Panc1 (cell line): ENCODE data around the gene CENPP.
"Not testable (repeated sequence)": the region's sequence is repeated elsewhere in the genome, so short reads cannot be mapped to it uniquely, and the experiment has no call there.

ENCODE experiments used
- POLR2AphosphoS5 ChIP-seq: IDR thresholded peaks from 2 replicates; pipeline ENCODE4 v1.6.1; 2012; ENCODE audit warnings: mild to moderate bottlenecking, low read depth, low read length, moderate library complexity
- TF ChIP-seq, protein P1 (sequence below): fragments of 450-650 bp; IDR thresholded peaks from 2 replicates; pipeline ENCODE4 v1.5.1; 2017; ENCODE audit warnings: mild to moderate bottlenecking
- TF ChIP-seq, protein P2 (sequence below), 2 experiments: IDR thresholded peaks; 2 replicates each; pipeline ENCODE4 v1.6.1; 2011 to 2012; ENCODE audit warnings: low read depth in 2 of 2, control low read depth in 1 of 2, low read length in 1 of 2, mild to moderate bottlenecking in 1 of 2, moderate library complexity in 1 of 2; ENCODE audit not compliant: insufficient read depth in 1 of 2

DNA sequence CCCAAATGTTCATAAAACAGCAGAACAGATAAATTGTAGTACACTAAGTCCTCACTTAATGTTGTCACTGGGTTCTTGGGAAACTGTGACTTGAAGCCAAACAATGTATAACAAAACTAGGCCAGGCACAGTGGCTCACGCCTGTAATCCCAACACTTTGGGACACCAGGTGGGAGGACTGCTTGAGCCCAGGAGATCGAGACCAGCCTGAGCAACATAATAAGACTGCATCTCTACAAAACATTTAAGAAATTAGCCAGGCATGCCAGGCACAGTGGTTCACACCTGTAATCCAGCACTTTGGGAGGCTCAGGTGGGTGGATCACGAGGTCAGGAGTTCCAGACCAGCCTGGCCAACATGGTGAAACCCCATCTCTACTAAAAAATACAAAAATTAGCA lies 298.2 kb downstream of the CENPP start:
- TF ChIP-seq, protein P1, sequence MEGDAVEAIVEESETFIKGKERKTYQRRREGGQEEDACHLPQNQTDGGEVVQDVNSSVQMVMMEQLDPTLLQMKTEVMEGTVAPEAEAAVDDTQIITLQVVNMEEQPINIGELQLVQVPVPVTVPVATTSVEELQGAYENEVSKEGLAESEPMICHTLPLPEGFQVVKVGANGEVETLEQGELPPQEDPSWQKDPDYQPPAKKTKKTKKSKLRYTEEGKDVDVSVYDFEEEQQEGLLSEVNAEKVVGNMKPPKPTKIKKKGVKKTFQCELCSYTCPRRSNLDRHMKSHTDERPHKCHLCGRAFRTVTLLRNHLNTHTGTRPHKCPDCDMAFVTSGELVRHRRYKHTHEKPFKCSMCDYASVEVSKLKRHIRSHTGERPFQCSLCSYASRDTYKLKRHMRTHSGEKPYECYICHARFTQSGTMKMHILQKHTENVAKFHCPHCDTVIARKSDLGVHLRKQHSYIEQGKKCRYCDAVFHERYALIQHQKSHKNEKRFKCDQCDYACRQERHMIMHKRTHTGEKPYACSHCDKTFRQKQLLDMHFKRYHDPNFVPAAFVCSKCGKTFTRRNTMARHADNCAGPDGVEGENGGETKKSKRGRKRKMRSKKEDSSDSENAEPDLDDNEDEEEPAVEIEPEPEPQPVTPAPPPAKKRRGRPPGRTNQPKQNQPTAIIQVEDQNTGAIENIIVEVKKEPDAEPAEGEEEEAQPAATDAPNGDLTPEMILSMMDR, result not testable (repeated sequence)
- not testable (repeated sequence) for TF ChIP-seq POLR2AphosphoS5
- TF ChIP-seq, protein P2, sequence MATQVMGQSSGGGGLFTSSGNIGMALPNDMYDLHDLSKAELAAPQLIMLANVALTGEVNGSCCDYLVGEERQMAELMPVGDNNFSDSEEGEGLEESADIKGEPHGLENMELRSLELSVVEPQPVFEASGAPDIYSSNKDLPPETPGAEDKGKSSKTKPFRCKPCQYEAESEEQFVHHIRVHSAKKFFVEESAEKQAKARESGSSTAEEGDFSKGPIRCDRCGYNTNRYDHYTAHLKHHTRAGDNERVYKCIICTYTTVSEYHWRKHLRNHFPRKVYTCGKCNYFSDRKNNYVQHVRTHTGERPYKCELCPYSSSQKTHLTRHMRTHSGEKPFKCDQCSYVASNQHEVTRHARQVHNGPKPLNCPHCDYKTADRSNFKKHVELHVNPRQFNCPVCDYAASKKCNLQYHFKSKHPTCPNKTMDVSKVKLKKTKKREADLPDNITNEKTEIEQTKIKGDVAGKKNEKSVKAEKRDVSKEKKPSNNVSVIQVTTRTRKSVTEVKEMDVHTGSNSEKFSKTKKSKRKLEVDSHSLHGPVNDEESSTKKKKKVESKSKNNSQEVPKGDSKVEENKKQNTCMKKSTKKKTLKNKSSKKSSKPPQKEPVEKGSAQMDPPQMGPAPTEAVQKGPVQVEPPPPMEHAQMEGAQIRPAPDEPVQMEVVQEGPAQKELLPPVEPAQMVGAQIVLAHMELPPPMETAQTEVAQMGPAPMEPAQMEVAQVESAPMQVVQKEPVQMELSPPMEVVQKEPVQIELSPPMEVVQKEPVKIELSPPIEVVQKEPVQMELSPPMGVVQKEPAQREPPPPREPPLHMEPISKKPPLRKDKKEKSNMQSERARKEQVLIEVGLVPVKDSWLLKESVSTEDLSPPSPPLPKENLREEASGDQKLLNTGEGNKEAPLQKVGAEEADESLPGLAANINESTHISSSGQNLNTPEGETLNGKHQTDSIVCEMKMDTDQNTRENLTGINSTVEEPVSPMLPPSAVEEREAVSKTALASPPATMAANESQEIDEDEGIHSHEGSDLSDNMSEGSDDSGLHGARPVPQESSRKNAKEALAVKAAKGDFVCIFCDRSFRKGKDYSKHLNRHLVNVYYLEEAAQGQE (IDR thresholded peaks at IDR 0.05; ENCODE audit: insufficient read depth in 1 of 2, low read depth in 2 of 2, low read length in 1 of 2), result not testable (repeated sequence)
